GM06990 (cell line): ENCODE measurements around the gene CCDC61.

ENCODE experiments used
- DNase-seq: peaks from one replicate; pipeline ENCODE4 v3.0.0-alpha.2; 2011; ENCODE audit not compliant: insufficient read length; ENCODE audit errors: extremely low read depth
- H3K27me3 ChIP-seq: replicated peaks from 2 replicates; pipeline ENCODE4 v1.6.0; 2011; ENCODE audit warnings: low read length; ENCODE audit not compliant: control insufficient read depth, insufficient read depth
- H3K36me3 ChIP-seq: 2 replicates; pipeline ENCODE4 v1.5.1; 2011; ENCODE audit warnings: low read length; ENCODE audit not compliant: control insufficient read depth, insufficient read depth
- H3K4me3 ChIP-seq: replicated peaks from 2 replicates; pipeline ENCODE4 v1.5.1; 2011; ENCODE audit warnings: low read depth, mild to moderate bottlenecking, control low read depth, low read length
- CTCF ChIP-seq: IDR thresholded peaks from 2 replicates; pipeline ENCODE4 v1.5.1; 2011; ENCODE audit warnings: low read length, control low read depth, mild to moderate bottlenecking, inconsistent platforms; ENCODE audit not compliant: insufficient read depth, poor library complexity, severe bottlenecking

Gene CCDC61

GRCh38 chr19:46040125-46040524 lies 44.9 kb downstream of the CCDC61 start:
- no peaks in the 10 kb centered on the region for H3K36me3 ChIP-seq
- TF ChIP-seq CTCF, result no peak
- DNase-seq, result no peak
- H3K4me3 ChIP-seq, result no peak overlapping the region
- H3K27me3 ChIP-seq, result no peaks in the 10 kb centered on the region; the same call in 1 of the 2 replicates

GRCh38 chr19:46040952-46041500 lies 45.8 kb downstream of the CCDC61 start, which contains the start of gene IGFL4:
IGFL4 (minus strand) TSS chr19:46041002; CDS start chr19:46040962, 40 bp downstream.
- H3K36me3 ChIP-seq, result no peaks in the 10 kb centered on the region
- no peak within 1 kb of the TSS for H3K4me3 ChIP-seq
- no peak for DNase-seq
- no peak for TF ChIP-seq CTCF
- no peaks in the 10 kb centered on the region; the same call in 1 of the 2 replicates for H3K27me3 ChIP-seq

- Histone ChIP-seq H3K27me3 (no peaks in the 10 kb centered on the region; the same call in 1 of the 2 replicates), H3K36me3 (no peaks in the 10 kb centered on the region), H3K4me3 (no peak overlapping the region)
- no peak for DNase-seq
- no peak for TF ChIP-seq CTCF
Measured at GRCh38 chr19:46042252-46042883, 47.1 kb downstream of the CCDC61 start.

GRCh38 chr19:46043519-46043918 lies 48.3 kb downstream of the CCDC61 start:
- DNase-seq, result no peak
- Histone ChIP-seq H3K36me3 (no peaks in the 10 kb centered on the region), H3K27me3 (no peaks in the 10 kb centered on the region; the same call in 1 of the 2 replicates), H3K4me3 (no peak overlapping the region)
- no peak for TF ChIP-seq CTCF

GRCh38 chr19:46049597-46049996 lies 54.3 kb downstream of the CCDC61 start:
- TF ChIP-seq CTCF, result peak; percentile 34
- Histone ChIP-seq H3K4me3 (no peak overlapping the region), H3K27me3 (peaks cover 2% of the 10 kb centered on the region; the same call in 1 of the 2 replicates), H3K36me3 (no peaks in the 10 kb centered on the region)
- no peak for DNase-seq
